ENCODE measurements around the gene NLGN3.

The NLGN3 gene

DNA sequence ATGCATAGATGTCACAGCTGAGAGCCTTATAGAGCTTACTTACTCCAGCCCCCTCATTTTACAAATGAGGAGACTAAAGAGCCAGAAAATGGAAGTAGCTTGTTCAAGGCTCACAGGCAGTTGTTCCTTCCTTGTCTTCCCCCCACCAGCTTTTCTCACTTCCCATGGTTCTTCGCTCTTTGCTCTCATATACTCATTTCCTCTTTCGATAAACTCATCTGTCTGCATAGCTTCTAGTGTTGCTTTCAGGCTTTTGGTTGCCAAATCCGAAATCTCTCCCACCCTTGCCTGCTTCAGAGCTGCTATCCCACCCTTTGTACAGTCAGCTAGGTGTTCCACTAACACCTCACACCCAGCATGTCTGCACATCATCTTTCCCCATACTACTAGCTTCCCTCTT, 53.4 kb downstream of the NLGN3 start:
- Histone ChIP-seq H3K27ac (ENCODE audit: poor library complexity, severe bottlenecking) (no peak overlapping the region), H3K36me3 (ENCODE audit: low read depth) (no peaks in the 10 kb centered on the region), H3K27me3 (ENCODE audit: insufficient read depth, poor library complexity, severe bottlenecking) (no peaks in the 10 kb centered on the region), H3K4me1 (ENCODE audit: insufficient read depth, poor library complexity, severe bottlenecking) (no peaks in the 10 kb centered on the region), H3K9me3 (ENCODE audit: severe bottlenecking) (no peaks in the 10 kb centered on the region), H3K4me3 (ENCODE audit: severe bottlenecking) (no peak overlapping the region)
- ATAC-seq (ENCODE audit: low read depth): no peak
- no peak for DNase-seq (ENCODE audit: low spot score)
- TF ChIP-seq CTCF (IDR thresholded peaks at IDR 0.05; ENCODE audit: poor library complexity, severe bottlenecking): no peak

DNA sequence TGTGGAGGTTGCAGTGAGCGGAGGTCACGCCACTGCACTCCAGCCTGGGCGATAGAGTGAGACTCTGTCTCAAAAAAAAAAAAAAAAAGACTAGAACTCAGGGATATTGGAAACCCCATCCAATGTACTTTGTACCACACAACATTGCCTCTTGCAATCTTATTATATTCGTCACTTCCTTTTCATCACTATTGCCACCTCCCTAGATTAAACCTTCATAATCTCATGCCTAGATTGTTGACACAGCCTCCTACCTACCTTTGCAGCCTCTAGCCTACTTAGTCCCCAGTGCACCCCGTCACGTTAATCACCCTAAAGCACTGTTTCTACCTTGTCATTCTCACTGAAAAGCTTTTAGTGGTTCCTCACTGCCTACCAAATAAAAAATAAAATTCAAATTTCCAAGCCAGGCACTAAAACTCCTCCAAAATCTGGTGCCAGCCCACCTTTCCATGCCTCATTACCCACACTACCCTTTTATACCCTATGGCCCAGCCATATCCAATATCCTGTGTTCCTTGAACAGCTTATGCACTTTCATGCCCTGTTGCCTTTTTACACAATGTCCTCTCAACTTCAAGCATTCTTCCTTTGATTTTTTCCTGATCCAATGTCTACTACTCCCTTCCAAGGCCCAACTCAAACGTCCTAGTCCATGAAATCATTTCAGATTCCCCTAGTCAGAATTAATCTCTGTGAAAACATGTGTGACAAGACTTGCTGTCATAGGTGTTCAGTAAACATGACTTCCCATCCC, 54.8 kb downstream of the NLGN3 start:
- no peak overlapping the region for H3K4me3 ChIP-seq (ENCODE audit: severe bottlenecking)
- no peaks in the 10 kb centered on the region for H3K27me3 ChIP-seq (ENCODE audit: insufficient read depth, poor library complexity, severe bottlenecking)
- DNase-seq (ENCODE audit: low spot score) (no peak), ATAC-seq (ENCODE audit: low read depth) (no peak)
- no peak overlapping the region for H3K27ac ChIP-seq (ENCODE audit: poor library complexity, severe bottlenecking)
- H3K4me1 ChIP-seq (ENCODE audit: insufficient read depth, poor library complexity, severe bottlenecking): no peaks in the 10 kb centered on the region
- H3K36me3 ChIP-seq (ENCODE audit: low read depth): no peaks in the 10 kb centered on the region
- no peak for TF ChIP-seq CTCF (IDR thresholded peaks at IDR 0.05; ENCODE audit: poor library complexity, severe bottlenecking)
- H3K9me3 ChIP-seq (ENCODE audit: severe bottlenecking): no peaks in the 10 kb centered on the region

- Histone ChIP-seq H3K4me1 (ENCODE audit: insufficient read depth, poor library complexity, severe bottlenecking) (no peaks in the 10 kb centered on the region), H3K27ac (ENCODE audit: poor library complexity, severe bottlenecking) (no peak overlapping the region), H3K4me3 (ENCODE audit: severe bottlenecking) (no peak overlapping the region), H3K36me3 (ENCODE audit: low read depth) (no peaks in the 10 kb centered on the region), H3K9me3 (ENCODE audit: severe bottlenecking) (no peaks in the 10 kb centered on the region), H3K27me3 (ENCODE audit: insufficient read depth, poor library complexity, severe bottlenecking) (no peaks in the 10 kb centered on the region)
- no peak for TF ChIP-seq CTCF (IDR thresholded peaks at IDR 0.05; ENCODE audit: poor library complexity, severe bottlenecking)
- no peak for DNase-seq (ENCODE audit: low spot score)
- ATAC-seq (ENCODE audit: low read depth): no peak
Observed at GRCh38 chrX:71210816-71211215, 66.2 kb downstream of the NLGN3 start.

- H3K27me3 ChIP-seq (ENCODE audit: insufficient read depth, poor library complexity, severe bottlenecking): no peaks in the 10 kb centered on the region
- H3K27ac ChIP-seq (ENCODE audit: poor library complexity, severe bottlenecking): no peak overlapping the region
- H3K36me3 ChIP-seq (ENCODE audit: low read depth): no peaks in the 10 kb centered on the region
- no peak for DNase-seq (ENCODE audit: low spot score)
- ATAC-seq (ENCODE audit: low read depth): no peak
- H3K9me3 ChIP-seq (ENCODE audit: severe bottlenecking): no peaks in the 10 kb centered on the region
- no peak overlapping the region for H3K4me3 ChIP-seq (ENCODE audit: severe bottlenecking)
- no peaks in the 10 kb centered on the region for H3K4me1 ChIP-seq (ENCODE audit: insufficient read depth, poor library complexity, severe bottlenecking)
- no peak for TF ChIP-seq CTCF (IDR thresholded peaks at IDR 0.05; ENCODE audit: poor library complexity, severe bottlenecking)
Observed at GRCh38 chrX:71212536-71212935, 67.9 kb downstream of the NLGN3 start.

DNA sequence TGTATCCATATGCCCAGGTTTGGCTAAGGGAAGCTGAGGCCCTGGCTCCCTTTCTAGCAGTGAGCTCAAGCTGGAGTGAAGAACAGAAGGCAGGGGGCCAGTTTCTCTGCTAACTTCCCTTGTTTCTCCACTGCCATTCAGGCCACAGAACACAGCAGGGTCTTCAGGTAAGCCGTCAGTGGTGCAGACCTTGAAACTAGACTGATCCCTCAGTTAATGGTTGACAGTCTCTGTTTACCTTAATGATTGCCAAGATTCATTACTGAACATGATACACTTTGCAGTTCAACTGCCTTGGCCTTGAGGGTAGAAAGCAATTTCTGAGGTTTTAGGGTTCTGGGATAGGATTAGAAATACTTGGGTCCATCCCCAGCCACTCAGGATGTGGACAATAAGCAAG, 69.5 kb downstream of the NLGN3 start:
- Histone ChIP-seq H3K4me1 (ENCODE audit: insufficient read depth, poor library complexity, severe bottlenecking) (no peaks in the 10 kb centered on the region), H3K4me3 (ENCODE audit: severe bottlenecking) (no peak overlapping the region), H3K9me3 (ENCODE audit: severe bottlenecking) (no peaks in the 10 kb centered on the region), H3K27ac (ENCODE audit: poor library complexity, severe bottlenecking) (no peak overlapping the region), H3K27me3 (ENCODE audit: insufficient read depth, poor library complexity, severe bottlenecking) (no peaks in the 10 kb centered on the region), H3K36me3 (ENCODE audit: low read depth) (no peaks in the 10 kb centered on the region)
- TF ChIP-seq CTCF (IDR thresholded peaks at IDR 0.05; ENCODE audit: poor library complexity, severe bottlenecking): no peak
- no peak for DNase-seq (ENCODE audit: low spot score)
- ATAC-seq (ENCODE audit: low read depth): no peak

All from RWPE2 (cell line).